GM21576 (cell line): ENCODE measurements around the gene RALGPS1.
A peak's percentile ranks its signal among the peaks of the same experiment; 100 is the strongest.

ENCODE experiments used
- ATAC-seq: cut with Tn5 transposase; IDR thresholded peaks from one replicate; pipeline ENCODE4 v1.9.1; 2021; ENCODE audit warnings: mild to moderate bottlenecking, moderate library complexity; ENCODE audit not compliant: unreplicated experiment

RALGPS1 gene

GRCh38 chr9:127182901-127183746 is 268.5 kb downstream of the RALGPS1 start:
- ATAC-seq, result no peak

GRCh38 chr9:127183814-127184582 is 269.4 kb downstream of the RALGPS1 start:
- peak; percentile 49 for ATAC-seq

GRCh38 chr9:127184641-127185040 is 270.1 kb downstream of the RALGPS1 start:
- ATAC-seq, result peak; percentile 13

GRCh38 chr9:127185181-127185580 is 270.6 kb downstream of the RALGPS1 start:
- ATAC-seq, result no peak

GRCh38 chr9:127185931-127186781 is 271.6 kb downstream of the RALGPS1 start:
- no peak for ATAC-seq

- ATAC-seq, result no peak
Observed at GRCh38 chr9:127186806-127187205, 272.2 kb downstream of the RALGPS1 start.

- no peak for ATAC-seq
Observed at GRCh38 chr9:127187231-127187956, 272.8 kb downstream of the RALGPS1 start.

GRCh38 chr9:127188396-127188795 is 273.8 kb downstream of the RALGPS1 start:
- ATAC-seq, result no peak

GRCh38 chr9:127189628-127190027 is 275.0 kb downstream of the RALGPS1 start:
- ATAC-seq, result no peak

GRCh38 chr9:127192744-127193143 is 278.2 kb downstream of the RALGPS1 start:
- ATAC-seq, result no peak

GRCh38 chr9:127193483-127193882 is 278.9 kb downstream of the RALGPS1 start:
- no peak for ATAC-seq

- ATAC-seq, result no peak
Observed at GRCh38 chr9:127194881-127195713, 280.5 kb downstream of the RALGPS1 start.

GRCh38 chr9:127195976-127196825 is 281.6 kb downstream of the RALGPS1 start:
- no peak for ATAC-seq

GRCh38 chr9:127196826-127197145 is 282.2 kb downstream of the RALGPS1 start:
- ATAC-seq, result no peak

GRCh38 chr9:127197186-127197860 is 282.7 kb downstream of the RALGPS1 start:
- no peak for ATAC-seq

- no peak for ATAC-seq
Observed at GRCh38 chr9:127197861-127198430, 283.4 kb downstream of the RALGPS1 start.

- no peak for ATAC-seq
Observed at GRCh38 chr9:127198587-127198986, 284.0 kb downstream of the RALGPS1 start.
